Ovary (tissue), 9 donors: ENCODE measurements around the gene ARAP3. TPM values are rescaled to one million over a fixed set of nuclear protein-coding genes. Genes with fewer than 3 reads are reported as not detected.

Experiments used
- DNase-seq, 5 donors: peaks; one replicate each; pipeline ENCODE4 v3.0.0-alpha.2; 2019 to 2020
- H3K27ac ChIP-seq, 2 donors: fragments of 200-600 bp; one replicate each; pipeline versions ENCODE4 v1.5.1 to v1.8.0; 2019 to 2022
- H3K27me3 ChIP-seq: fragments of 200-600 bp; one replicate; pipeline ENCODE4 v1.8.0; 2022
- H3K36me3 ChIP-seq: fragments of 200-600 bp; sonication (generic); one replicate; pipeline ENCODE4 v1.5.1; 2019
- H3K4me1 ChIP-seq: one replicate; pipeline ENCODE4 v1.8.1; 2013; ENCODE audit warnings: mild to moderate bottlenecking, moderate library complexity; ENCODE audit not compliant: insufficient read depth
- H3K4me3 ChIP-seq: fragments of 200-600 bp; sonication (generic); one replicate; pipeline ENCODE4 v1.5.1; 2017
- H3K9me3 ChIP-seq, 2 donors: fragments of 200-600 bp in 1 of 2; sonication (generic) in 1 of 2; one replicate each; pipeline versions ENCODE4 v1.5.1 to v1.8.1; 2013 to 2019; ENCODE audit warnings: mild to moderate bottlenecking in 1 of 2, moderate library complexity in 1 of 2
- CTCF ChIP-seq, 3 donors: fragments of 450-650 bp in 2 of 3; fragments of 200-600 bp in 1 of 3; IDR thresholded peaks; one replicate each; pipeline versions ENCODE4 v1.5.1 to v1.8.0; 2016 to 2022; ENCODE audit warnings: antibody characterized with exemption in 3 of 3, mild to moderate bottlenecking in 1 of 3
- EP300 ChIP-seq: sonication (generic); formaldehyde crosslinking; IDR thresholded peaks from one replicate; pipeline ENCODE4 v1.6.1; 2017; ENCODE audit warnings: antibody characterized with exemption
- POLR2A ChIP-seq: fragments of 450-650 bp; IDR thresholded peaks from one replicate; pipeline ENCODE4 v1.6.1; 2017; ENCODE audit warnings: antibody characterized with exemption, mild to moderate bottlenecking, moderate library complexity
- WGBS, 3 donors: extraction: QIAGEN DNeasy Blood & Tissue Kit in 1 of 3; methylation state at CpG; one replicate each; pipeline versions ENCODE4 v1.1.5 to v1.1.7; 2013 to 2017; 5-methylcytosine and 5-hydroxymethylcytosine counted together
- intact Hi-C, 4 donors: fragments of 100-400 bp; cut with DNase I; formaldehyde crosslinking; loops; one replicate each; pipeline versions ENCODE4 v1.11.0 to v1.15.1; 2022 to 2023
- polyA plus RNA-seq, 2 donors: library from polyadenylated mRNA; stranded (reverse); fragments of 200-250 nt in 1 of 2; fragments of 350-450 nt in 1 of 2; fragmentation: Illumina TruSeq in 1 of 2; extraction: RNeasy Lipid Tissue Mini Kit (QIAGEN cat#74804) in 1 of 2; gene quantifications; one replicate each; pipeline ENCODE4 v1.2.3, GENCODE V29; 2013 to 2014
- total RNA-seq, 7 donors: library from RNA; depleted of rRNA in 2 of 7; stranded (reverse); fragments of >200 nt in 2 of 7; fragmentation: NEBNext Ultra II Directional in 3 of 7; extraction: Animal tissue kit (Norgen Biotek cat#: 25700) in 3 of 7; gene quantifications; one replicate each; pipeline versions ENCODE4 v1.1.0 to v1.2.4, GENCODE V29; 2016 to 2023
- donor health status: DM: no; HTN: no; CAD: no; lungs with moderate emphysema.
- donor health status: DM: no; HTN: no; CAD: no.
- donor health status: Bipolar disorder and iron deficiency.
- donor health status: DM: yes; HTN: yes; CAD: no.
- donor health status: DM: no; HTN: no; CAD: no.
- donor health status: DM: yes; HTN: yes; CAD: no.

ARAP3 gene
- total and polyA plus RNA-seq, 9 donors = 3.5 to 11.2 (median 8.0) TPM

- Histone ChIP-seq H3K4me1 (no peaks in the 10 kb centered on the region), H3K9me3 (no peaks in the 10 kb centered on the region), H3K36me3 (no peaks in the 10 kb centered on the region), H3K27me3 (no peaks in the 10 kb centered on the region), H3K4me3 (no peak overlapping the region), H3K27ac (no peak overlapping the region)
- WGBS, 3 donors = 59 to 80% (median 71%) methylated on average over 1 of the region's 1 CpG
- DNase-seq = no peak
- intact Hi-C loops = no loop called here
- no peak for TF ChIP-seq EP300
- no peak for TF ChIP-seq CTCF (IDR thresholded peaks at IDR 0.05)
- no peak for TF ChIP-seq POLR2A
Measured at GRCh38 chr5:141705469-141705868, 23.4 kb upstream of the ARAP3 start.

- Histone ChIP-seq H3K4me3 (no peak overlapping the region), H3K27me3 (no peaks in the 10 kb centered on the region), H3K27ac (no peak overlapping the region), H3K4me1 (no peaks in the 10 kb centered on the region), H3K9me3 (no peaks in the 10 kb centered on the region), H3K36me3 (no peaks in the 10 kb centered on the region)
- no peak for DNase-seq
- intact Hi-C loops = loop anchor here in 2 of 4 donors (5.0 kb wide), 2 partner anchors 177 to 252 kb away; partner anchors contain the start of gene PCDH12 (in 1 of the 2)
- WGBS, 3 donors = 35 to 68% (median 48%) methylated on average over 1 of the region's 1 CpG
- no peak for TF ChIP-seq CTCF (IDR thresholded peaks at IDR 0.05)
- no peak for TF ChIP-seq POLR2A
- no peak for TF ChIP-seq EP300
Measured at GRCh38 chr5:141704782-141705297, 22.8 kb upstream of the ARAP3 start.

GRCh38 chr5:141703133-141703561 lies 21.1 kb upstream of the ARAP3 start:
- H3K4me3 ChIP-seq = no peak overlapping the region
- no peak for DNase-seq
- H3K27me3 ChIP-seq = no peaks in the 10 kb centered on the region
- no peak overlapping the region for H3K27ac ChIP-seq
- no peaks in the 10 kb centered on the region for H3K4me1 ChIP-seq
- no peak for TF ChIP-seq EP300
- TF ChIP-seq POLR2A = no peak
- TF ChIP-seq CTCF (IDR thresholded peaks at IDR 0.05) = no peak
- intact Hi-C loops = loop anchor here in 3 of 4 donors (2.0 to 5.0 kb wide), 4 partner anchors 174 to 254 kb away; partner anchors contain the start of genes PCDH1 (in 1 of the 3) and PCDH12 (in 1 of the 3)
- WGBS, 3 donors = 10 to 18% (median 13%) methylated on average over 16 of the region's 16 CpGs
- no peaks in the 10 kb centered on the region for H3K9me3 ChIP-seq
- H3K36me3 ChIP-seq = no peaks in the 10 kb centered on the region

- Histone ChIP-seq H3K4me1 (no peaks in the 10 kb centered on the region), H3K9me3 (no peaks in the 10 kb centered on the region), H3K4me3 (no peak overlapping the region), H3K27me3 (no peaks in the 10 kb centered on the region), H3K36me3 (no peaks in the 10 kb centered on the region), H3K27ac (no peak overlapping the region)
- TF ChIP-seq EP300 (no peak), POLR2A (no peak), CTCF (IDR thresholded peaks at IDR 0.05) (no peak)
- WGBS, 3 donors = 6 to 11% (median 10%) methylated on average over 16 of the region's 16 CpGs
- no peak for DNase-seq
- intact Hi-C loops = loop anchor here in 3 of 4 donors (2.0 to 5.0 kb wide), 4 partner anchors 175 to 256 kb away; partner anchors contain the start of genes PCDH1 (in 1 of the 3) and PCDH12 (in 1 of the 3)
Measured at GRCh38 chr5:141701360-141702119, 19.5 kb upstream of the ARAP3 start.
